Activated CD8-positive, alpha-beta memory T cell treated with anti-CD3 and anti-CD28 coated beads, Interleukin-2, amount 50 U/mL, for 24 hours (primary cell): ENCODE results near the gene PCGF3.
A peak's percentile ranks its signal among the peaks of the same experiment; 100 is the strongest.
"Not testable (repeated sequence)": the region's sequence is repeated elsewhere in the genome, so short reads cannot be mapped to it uniquely, and the experiment has no call there.

Experiments used
- DNase-seq: peaks from one replicate; pipeline ENCODE4 v3.0.0-alpha.2; 2020; ENCODE audit errors: extremely low read depth

The PCGF3 gene

DNA sequence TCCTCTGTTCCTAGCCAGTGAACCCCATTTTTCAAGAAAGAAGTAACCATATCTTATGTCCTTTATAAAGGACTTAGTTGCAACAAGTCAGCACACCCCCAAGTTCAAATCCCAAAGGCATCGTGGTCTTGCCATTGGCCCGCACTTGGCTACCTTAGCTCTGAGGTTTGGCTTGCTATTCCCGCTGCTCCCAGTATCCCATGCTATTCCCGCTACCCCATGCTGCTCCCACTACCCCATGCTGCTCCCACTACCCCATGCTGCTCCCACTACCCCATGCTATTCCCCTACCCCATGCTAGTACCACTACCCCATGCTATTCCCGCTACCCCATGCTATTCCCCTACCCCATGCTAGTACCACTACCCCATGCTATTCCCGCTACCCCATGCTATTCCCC lies 37.4 kb upstream of the PCGF3 start:
- DNase-seq = not testable (repeated sequence)

DNA sequence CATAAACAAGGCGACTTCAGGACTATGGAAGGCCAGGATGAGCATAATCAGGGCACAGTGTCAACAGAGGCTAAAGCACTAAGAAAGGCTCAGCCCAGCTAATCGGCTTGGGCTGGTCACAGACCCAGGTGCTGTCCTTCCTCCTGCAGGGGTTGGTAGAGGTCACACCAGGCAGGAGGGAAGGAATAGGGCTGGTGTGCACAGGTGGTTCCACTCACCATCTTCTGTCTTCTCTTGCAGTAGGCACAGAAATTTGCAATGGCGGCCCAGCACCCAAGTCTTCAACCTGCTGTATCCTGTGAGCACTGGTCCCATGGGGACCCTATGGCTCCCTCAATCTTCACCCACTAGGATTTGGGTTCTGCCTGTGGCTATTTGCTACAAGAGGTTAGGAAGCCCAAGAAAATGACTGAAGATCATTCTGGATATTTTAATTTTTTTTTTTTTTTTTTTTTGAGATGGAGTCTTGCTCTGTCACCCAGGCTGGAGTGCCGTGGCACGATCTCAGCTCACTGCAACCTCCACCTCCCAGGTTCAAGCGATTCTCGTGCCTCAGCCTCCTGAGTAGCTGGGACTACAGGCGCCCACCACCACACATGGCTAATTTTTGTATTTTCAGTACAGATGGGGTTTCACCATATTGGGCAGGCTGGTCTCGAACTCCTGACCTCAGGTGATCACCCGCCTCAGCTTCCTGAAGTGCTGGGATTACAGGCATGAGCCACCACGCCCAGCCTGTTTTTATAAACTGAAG lies 35.6 kb upstream of the PCGF3 start:
- not testable (repeated sequence) for DNase-seq

DNA sequence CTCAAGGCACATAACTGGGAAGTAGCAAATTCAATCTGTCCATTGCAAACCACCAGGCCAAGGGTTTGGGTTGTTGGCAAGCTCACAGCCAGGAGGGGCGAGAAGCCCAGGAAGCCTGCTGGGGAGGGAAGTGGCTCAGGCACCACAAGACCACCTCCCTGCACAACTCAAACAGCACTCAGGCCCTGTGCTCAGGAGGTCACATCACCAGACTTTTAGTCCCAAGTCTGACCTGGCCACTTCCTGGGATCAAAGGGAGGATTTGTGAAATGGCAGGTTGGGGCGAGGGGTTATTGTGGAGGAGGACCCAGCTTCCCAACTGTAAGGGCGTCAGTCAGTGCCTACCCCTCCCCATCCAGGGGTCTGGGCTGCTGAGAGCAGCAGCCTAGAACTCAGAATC lies 33.9 kb upstream of the PCGF3 start:
- no peak for DNase-seq

DNA sequence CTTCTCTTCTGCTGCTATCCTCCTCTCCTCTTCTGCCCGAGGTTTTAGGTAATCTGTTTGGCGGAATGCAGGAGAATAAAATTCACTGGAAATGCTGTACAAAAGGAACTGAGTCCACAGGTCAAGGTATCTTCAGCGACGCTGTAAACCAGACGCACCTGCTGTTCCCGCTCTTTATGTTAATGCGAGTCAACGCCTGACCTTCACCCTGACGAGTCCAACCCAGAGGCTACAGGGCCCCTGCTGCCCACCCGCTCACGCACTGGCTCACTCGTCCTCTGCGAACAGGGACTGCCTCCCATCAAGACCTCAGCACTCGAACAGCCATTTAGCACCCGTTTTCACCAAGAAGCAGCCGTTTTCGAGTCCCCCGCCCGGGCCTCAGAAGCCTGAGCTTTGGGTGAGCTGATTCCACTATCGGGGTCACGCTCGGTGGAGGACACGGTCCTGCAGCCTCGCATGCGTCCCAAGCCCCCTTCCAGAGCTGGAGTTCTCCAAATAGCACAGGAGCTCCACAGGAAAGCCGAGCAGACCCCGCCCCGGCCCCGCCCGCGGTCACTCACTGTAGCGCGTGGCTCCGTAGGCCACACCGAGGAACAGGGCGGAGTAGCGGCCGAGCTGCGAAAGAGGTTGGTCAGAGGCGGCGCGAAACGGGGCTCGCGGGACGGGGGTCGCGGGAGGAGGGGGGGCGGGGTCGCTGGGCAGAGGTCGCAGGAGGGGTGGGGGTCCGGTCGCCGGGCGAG lies 32.1 kb upstream of the PCGF3 start:
- DNase-seq = no peak

DNA sequence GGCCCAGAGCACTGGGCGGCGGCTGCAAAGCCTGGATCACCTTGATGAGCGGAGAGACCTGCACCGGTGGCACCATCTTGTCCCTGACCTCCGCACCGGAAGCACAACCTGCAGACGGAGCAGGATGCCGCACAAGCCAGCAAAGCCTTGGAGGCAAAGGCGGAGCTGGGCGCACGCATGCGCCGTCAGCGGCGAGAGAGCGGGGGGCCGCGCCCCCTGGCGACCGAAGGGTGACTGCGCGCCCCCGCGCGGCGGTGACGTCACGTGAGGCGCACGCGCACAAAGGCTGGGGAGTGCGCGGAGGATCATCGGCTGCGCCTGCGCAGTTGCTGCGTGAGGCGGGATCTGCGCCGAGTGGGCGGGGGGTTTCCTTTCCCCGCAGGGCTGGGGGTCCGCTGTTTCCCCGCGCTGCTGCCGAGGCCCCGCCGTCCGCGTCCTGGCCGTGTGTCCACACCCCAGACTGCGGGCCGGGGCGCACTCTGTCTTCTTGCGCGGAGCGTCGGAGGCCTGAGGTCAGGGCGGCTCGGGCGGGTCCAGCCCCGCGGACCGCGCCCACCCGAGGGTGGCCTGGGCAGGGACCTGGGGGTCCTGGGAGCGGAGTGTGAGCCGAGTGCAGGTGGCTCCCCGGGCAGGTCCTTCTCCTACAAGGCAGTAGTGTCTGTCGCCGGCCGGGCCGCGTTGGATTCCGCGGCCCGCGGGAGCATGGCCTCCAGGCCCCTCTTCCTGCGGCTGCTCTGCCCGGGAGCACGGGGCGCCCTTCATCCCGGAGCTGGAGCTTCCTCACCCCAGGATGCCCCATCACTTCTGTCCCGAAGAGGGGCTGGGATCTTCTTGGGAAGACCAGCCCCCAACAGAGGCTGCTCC lies 31.2 kb upstream of the PCGF3 start, which contains the start of the genes ATP5ME and MYL5:
Gene ATP5ME, minus strand, starts transcription at position 105 of the 864 bp plus-strand sequence. Its CDS starts 29 bp downstream, at position 76.
Gene MYL5, plus strand, starts transcription at position 371 of the 864 bp plus-strand sequence. CDS start 3,485 bp downstream, outside the sequence.
- DNase-seq = peak; percentile 87

DNA sequence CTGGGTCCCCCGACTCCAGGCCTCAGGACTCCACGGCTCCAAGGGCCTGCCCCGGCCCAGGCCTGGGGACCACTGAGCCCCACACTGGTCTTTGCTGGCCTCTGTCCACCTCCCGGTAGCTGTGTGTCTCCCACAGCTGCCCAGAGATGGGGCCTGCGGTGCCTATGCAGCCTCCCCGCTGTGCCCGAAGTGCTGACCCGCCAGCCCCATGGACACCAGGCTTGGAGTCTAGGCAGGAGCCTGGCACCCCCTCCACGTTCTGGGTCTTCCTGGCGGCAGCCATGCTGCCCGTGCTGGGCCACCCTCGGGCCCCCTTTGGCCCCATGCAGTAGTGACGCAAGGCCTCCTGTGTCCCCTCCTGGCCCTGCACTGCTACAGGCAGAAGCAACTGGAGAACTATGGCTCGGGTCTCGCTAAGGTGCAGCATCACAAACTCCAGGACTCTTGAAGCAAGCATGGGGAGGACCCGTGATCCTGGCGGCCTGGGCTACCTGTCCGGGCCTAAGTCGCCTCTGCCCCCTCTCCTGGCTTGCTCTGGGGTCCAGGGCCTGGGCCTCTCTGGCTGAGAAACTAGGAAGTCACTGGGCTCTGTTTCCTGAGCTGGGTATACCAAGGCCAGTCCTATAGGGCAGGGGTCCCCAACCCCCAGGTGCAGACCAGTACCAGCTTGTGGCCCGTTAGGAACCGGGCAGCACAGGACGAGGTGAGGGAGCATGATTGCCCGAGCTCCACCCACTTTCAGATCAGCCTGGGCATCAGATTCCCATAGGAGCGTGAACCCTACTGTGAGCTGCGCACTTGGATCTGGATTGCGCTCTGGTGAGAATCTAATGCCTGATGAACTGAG lies 30.4 kb upstream of the PCGF3 start:
- no peak for DNase-seq

DNA sequence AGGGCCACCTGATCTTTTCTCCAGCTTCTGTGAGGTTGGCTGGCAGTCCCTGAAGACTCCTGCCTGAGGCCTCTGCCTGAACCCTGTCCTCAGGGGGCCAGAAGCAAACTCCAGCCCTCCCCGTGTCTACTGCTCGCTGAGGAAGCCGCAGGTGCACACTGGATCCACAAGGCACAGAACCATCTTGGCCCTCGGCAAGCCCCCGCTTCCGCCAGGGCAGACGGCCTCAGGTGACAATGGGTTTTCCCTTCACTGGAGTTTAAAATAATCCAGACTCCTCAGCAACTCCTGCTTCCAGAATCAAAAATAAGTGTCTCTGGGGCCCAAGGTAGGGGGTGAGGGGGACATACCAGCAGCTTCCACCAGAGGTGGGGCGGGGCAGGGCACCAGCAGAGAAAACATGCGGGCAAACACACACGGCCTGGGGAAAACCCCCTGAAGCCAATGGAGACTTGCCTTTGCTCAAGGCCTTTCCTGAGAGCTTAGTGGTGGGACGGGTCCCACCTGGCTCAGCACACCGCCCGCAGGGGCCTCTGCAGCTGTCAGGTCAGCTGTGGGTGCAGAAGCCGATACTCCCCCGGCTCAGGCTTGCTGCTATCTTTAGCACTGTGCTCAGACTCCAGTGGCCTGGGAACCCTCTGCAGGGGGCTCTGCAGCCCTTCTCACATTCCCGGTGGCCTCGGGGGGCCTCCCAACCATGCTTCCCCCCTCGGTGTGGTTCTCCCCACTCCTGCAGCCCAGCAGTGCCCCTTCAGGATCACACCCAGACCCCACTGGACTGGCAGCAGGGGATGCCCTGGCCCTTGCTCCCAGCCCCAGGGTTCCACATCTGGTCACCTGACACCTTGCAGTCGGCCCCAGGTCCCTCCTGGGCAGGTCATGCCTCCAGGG lies 29.4 kb upstream of the PCGF3 start:
- DNase-seq = no peak

DNA sequence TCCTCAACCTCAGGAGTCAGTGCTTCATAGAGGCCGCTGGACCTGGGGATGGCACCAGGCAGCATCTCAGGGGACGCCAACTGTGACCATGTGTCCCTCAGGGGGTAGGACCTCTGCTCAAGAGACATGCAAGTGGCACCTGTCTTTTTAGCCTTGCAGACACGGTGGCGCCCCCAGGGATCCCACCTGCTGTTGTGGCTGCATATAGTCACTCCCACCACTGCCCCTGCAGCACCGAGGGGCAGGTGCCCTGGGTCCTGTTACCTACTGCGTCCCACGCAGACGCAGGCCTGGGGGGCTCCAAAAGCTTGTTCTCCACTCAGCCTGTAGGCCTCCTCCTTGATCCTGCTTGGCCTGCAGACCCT lies 28.8 kb upstream of the PCGF3 start:
- no peak for DNase-seq

DNA sequence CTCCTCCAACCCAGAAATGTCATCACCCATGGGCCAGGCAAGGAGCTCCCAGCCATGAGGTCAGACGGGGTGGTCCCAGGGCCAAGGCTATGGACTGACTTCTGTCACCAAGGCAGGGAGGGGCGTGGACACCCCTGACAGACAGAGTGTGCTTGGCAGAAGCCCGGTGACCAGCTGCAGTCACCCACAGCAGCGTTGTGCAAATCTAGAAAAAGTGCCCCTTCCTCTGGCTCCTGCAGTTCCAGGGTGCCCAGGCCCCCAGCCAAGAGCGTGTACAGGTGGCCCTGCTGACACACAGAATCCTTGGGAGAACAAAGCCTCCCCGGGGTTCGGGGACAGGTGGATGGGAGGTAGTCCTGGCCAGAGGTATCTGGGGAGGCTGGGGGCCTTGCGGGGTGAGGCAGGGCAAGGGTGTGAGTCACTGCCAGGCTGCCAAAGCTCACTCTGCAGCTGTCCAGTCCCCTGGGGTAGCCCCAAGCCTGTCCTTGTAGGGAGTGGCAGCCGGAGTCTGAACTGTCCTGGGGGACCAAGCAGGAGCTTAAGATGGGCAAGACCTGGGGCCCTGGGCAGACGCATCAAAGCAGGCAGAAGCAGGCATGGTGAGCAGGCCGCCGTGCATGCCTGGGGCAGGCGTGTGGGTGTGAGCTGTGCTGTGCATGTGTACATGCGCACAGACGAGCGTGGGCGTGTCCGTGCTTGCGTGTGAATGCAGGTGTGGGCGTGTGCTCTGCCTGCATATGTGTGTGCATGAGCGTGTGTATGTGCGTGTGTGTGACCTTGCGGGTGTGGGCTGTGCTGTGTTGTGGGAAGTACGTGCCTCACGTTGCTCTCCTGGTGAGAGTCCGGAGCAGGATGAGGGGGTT lies 28.0 kb upstream of the PCGF3 start:
- no peak for DNase-seq

DNA sequence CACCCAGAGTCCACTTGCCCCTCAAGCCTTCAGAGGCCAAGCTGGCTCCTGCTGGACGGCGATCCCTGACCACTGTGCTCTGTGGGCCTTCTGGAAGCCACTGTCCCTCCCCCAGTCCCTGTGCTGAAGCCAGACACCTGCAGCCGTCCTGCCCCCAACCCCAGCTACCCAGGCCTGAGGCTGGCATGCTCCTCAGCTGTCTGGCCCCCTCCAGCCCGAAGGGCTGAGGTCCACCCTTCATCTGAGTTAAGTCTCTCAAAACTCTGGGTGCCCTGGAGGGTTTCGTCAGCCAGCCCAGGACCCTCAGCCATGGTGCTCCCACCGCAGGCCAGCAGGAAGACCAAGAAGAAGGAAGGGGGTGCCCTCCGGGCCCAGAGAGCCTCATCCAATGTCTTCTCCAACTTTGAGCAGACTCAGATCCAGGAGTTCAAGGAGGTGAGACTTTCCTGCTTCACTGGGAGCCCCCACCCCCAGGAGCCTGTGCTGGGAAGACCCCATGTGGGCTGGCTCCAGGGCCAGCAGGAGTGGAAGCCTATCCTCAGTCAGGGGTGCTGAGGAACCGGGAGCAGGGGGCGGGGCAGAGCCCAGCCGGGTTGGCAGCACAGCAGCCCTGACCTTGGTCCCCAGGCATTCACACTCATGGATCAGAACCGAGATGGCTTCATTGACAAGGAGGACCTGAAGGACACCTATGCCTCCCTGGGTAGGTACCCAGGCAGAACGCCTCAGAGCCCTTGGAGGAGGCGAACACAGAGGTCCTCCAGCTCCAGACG lies 27.1 kb upstream of the PCGF3 start:
- no peak for DNase-seq

DNA sequence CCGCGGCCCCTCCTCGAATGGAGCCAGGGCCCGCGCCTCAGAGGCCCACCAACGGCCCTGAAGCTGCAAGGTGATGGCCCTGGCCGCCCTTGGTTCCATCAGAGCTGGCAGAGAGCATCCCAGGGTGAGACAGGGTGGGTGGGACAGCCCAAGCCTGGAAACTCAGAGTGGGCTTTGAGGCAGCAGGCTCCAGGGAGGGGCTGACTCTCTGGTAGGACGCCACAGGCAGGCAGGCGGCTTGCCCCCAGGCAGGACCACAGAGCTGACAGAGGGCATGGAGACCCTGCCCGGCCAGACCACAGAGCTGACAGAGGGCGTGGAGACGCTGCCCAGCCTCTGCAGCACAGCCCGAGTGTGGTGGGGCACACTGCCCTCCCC lies 26.5 kb upstream of the PCGF3 start:
- DNase-seq = no peak

DNA sequence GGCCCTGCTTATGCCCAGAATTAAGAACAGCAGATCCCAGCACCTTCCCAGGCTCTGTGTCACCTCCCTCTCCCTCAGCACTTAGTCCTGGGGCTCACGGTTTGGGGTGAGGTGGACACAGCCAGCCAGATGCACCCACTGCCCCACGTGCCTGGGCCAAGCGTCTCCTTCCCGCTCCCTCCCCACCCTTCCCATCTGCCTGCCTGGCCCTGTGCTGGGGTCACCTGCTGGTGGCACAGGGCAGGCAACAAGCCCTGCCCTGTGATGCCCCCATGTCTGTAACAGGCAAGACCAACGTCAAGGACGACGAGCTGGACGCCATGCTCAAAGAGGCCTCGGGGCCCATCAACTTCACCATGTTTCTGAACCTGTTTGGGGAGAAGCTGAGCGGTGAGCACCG lies 26.0 kb upstream of the PCGF3 start:
- no peak for DNase-seq

DNA sequence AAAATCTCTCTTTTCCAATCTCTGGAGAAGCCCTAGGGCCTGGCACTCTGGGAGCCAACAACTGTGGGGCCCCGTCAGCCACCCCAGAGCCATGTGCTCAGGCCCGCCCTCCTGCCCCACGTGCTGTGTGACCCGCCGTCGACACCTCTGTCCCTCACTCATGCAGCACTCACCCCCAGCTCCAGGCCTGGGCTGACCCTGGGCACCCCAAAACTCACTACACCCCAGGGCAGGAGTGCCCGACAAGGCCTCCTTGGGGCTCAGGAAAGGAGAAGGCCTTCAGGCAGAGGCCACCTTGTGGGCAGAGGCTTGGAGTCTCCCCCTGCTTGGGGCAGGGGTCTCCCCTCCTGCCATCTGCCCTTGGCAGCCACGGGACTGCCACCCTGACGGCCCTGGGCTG lies 25.5 kb upstream of the PCGF3 start:
- no peak for DNase-seq

DNA sequence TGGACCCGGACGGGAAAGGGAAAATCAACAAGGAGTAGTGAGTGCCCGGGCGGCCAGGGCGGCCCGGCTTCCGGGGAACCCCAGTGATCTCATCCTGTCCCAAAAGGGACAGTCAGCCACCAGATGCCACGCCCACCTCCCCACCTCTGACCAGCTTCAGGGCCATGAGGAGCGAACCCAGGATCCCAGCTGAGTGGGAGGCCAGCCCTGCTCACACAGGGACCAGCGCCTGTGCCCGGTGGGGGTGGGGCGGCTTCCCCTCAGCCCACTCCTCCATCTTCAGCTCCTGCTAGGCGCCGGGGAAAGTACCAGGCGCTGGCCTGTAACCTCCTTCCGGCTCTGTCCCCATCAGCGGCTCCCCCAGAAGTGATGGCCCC lies 25.1 kb upstream of the PCGF3 start:
- no peak for DNase-seq

DNA sequence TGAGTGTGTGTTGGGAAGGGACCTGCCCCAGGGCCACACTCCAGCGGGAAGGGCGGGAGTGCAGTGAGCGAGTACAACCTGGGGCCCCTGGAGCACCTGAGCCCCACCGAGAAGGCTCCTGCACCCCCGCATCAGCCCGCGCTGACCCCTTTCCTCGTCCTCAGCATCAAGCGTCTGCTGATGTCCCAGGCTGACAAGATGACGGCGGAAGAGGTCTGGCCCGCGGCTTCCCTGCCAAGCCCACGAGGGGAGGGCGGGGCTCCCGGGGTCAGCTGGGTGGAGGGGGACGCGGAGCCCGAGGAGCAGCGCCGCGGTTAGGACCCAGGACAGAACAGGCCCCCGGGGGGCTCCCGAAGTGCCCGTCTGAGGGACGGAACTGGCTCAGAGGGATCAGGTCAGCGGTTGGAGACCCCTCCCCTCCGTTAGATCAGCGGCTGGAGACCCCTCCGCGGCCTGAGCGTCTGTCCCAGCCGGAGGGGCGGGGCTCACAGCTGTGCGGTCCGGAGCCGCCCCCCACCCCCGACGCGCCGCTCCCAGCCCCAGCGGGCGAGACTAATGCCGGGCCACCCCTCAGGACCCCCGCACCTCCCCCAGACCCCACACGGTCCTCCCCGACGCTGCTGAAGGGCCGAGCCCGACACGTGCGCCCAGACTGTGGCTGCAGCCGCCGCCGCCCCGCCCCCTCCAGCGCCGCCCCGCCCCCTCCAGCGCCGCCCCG lies 24.5 kb upstream of the PCGF3 start:
- DNase-seq = no peak

DNA sequence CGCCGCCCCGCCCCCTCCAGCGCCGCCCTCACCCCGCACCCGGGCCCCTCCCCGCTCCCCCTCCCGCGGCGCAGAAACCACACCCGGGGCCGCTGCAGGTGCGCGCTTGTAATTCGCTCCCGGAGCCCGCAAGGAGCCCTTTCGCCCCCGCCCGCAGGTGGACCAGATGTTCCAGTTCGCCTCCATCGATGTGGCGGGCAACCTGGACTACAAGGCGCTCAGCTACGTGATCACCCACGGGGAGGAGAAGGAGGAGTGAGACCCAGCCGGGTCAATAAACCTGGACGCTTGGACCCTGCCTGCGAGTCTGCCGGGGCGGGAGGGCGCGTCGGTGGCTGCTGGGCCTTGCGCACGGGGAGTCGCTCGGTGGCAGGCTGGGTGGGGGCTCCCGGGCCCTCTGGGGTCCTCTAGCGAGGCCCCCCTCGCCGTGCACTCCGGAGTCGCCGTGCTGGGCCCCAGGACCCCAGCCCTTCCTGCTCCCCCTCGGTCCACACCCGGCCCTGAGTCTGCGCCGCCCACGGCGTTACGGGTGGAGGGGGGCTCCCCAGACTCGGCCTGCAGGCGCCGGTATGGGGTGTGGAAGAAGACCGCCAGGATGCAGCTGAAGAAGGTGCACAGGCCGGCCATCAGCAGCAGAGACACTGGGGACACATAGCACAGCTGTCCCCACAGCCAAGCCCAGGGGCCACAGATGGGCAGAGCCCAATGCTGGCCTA lies 23.7 kb upstream of the PCGF3 start:
- DNase-seq = no peak

DNA sequence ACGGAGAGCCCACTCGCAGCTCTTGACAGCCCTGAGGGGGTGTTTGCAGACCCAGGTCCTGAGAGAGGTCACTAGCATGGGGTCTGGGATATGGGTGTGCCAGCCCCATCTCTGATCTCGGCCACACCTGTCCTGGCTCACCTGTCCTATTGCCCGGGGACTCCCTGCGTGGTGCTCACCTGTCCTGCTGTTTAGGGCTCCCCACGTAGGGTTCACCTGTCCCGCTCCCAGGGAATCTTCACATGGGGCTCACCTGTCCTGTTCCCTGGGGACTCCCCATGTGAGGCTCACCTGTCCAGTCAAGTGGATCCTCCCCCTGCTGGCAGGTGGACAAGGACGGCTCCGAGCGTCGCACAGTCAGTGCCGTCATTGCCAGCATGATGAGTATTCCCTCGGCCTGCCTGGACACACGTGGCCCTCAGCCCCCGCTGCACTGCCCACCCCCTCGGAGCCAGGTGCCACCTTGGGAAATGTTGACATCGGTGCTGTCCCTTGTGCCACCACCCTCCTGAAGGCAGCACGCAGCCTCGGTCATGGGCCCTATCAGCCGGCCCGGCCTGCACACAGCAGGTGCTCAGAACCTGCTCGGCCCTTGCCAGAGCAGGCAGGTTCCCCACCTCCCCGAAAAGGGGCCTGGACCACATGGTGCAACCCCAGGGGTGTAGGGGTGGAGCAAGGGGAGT lies 23.0 kb upstream of the PCGF3 start:
- no peak for DNase-seq
